Measurements from ENCODE around the gene PYGO1. TPM values are rescaled to one million over a fixed set of nuclear protein-coding genes. Genes with fewer than 3 reads are reported as not detected.

The PYGO1 gene
- total and polyA plus RNA-seq, 2 of the 8 experiments (the other 6 are each of a cell fraction or from before 2014, with no cell fraction given), result 0.50 to 1.1 TPM

DNA sequence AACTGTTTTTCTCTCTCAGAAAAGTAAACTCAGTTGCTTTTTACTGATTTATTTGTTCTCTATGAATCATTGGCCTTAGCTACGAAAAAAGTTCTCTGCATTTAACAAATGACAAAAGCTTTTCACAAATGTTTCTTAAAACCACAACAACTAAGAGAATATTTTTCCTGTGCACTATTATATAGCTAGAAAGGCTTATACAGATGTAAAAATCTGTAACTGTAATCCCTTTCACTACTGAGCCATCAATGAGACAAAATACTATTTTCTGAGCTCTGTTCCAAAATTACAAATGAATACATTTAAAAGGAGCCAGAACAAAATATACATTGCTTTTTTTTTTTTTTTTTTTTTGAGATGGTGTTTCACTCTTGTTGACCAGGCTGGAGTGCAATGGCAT, 45.6 kb upstream of the PYGO1 start:
- no peak overlapping the region for H3K18ac ChIP-seq (ENCODE audit: extremely low read depth, low read length)
- no peak overlapping the region for H4K91ac ChIP-seq (replicated peaks; ENCODE audit: insufficient read length, low read length)
- WGBS, 2 experiments (ENCODE audit: extremely low coverage in 1 of 2, insufficient coverage in 1 of 2, insufficient read length in 1 of 2, insufficient replicate concordance in 2 of 2, low coverage in 1 of 2, low lambda C conversion rate in 2 of 2, missing lambda C conversion rate in 1 of 2), result 94% methylated on average over 1 of the region's 1 CpG; no CpG with 5 or more reads in 1 of the 2 experiments
- H3K79me1 ChIP-seq (ENCODE audit: low read depth, low read length), result no peaks in the 10 kb centered on the region
- H3K27me3 ChIP-seq (replicated peaks in 1 of 4; ENCODE audit: control insufficient read depth in 3 of 4, extremely low read depth in 1 of 4, insufficient read depth in 3 of 4, low read length in 3 of 4), result no peaks in the 10 kb centered on the region
- H4K20me1 ChIP-seq (replicated peaks in 1 of 2; ENCODE audit: control insufficient read depth in 1 of 2, insufficient read depth in 2 of 2, low read length in 2 of 2), result no peaks in the 10 kb centered on the region
- no peak overlapping the region for H3K56ac ChIP-seq (replicated peaks; ENCODE audit: insufficient read length, low read depth, low read length)
- H2BK12ac ChIP-seq (ENCODE audit: low read depth, low read length), result no peak overlapping the region
- H3K27ac ChIP-seq (ENCODE audit: low read depth, low read length), result no peak overlapping the region
- no peak overlapping the region for H4K5ac ChIP-seq (ENCODE audit: insufficient read length, low read depth, low read length)
- H2BK120ac ChIP-seq (replicated peaks; ENCODE audit: low read depth, low read length), result no peak overlapping the region
- no peaks in the 10 kb centered on the region for H3K36me3 ChIP-seq (ENCODE audit: control insufficient read depth in 2 of 4, insufficient read depth in 4 of 4, low read length in 3 of 4)
- DNase-seq (ENCODE audit: low read depth in 1 of 2, low spot score in 2 of 2), result no peak
- no peak overlapping the region for H2BK20ac ChIP-seq (ENCODE audit: low read length)
- H3K4me3 ChIP-seq (ENCODE audit: extremely low read depth in 1 of 4, insufficient read depth in 2 of 4, low read depth in 3 of 4, low read length in 4 of 4), result no peak overlapping the region
- H3K4me1 ChIP-seq (replicated peaks in 1 of 4; ENCODE audit: control insufficient read depth in 3 of 4, insufficient read depth in 4 of 4, low read length in 3 of 4), result no peaks in the 10 kb centered on the region
- H2AFZ ChIP-seq (ENCODE audit: low read length), result no peak overlapping the region
- H3K4me2 ChIP-seq (ENCODE audit: insufficient read depth in 1 of 2, low read depth in 2 of 2, low read length in 2 of 2), result no peak overlapping the region
- no peaks in the 10 kb centered on the region for H3K9me3 ChIP-seq (ENCODE audit: insufficient read depth in 2 of 2, low read depth in 1 of 2, low read length in 1 of 2)
- FAIRE-seq, result no peak
- ChIA-PET POLR2A (ENCODE audit: partially characterized antibody) (no interaction called here), CTCF (ENCODE audit: partially characterized antibody) (interaction anchor here (0.8 to 1.3 kb wide), 7 partner anchors 8 to 393 kb away, joined by 3 to 7 read pairs (median 3); no protein-coding TSS in a partner anchor)
- no peaks in the 10 kb centered on the region for H3K79me2 ChIP-seq (ENCODE audit: control insufficient read depth in 1 of 2, insufficient read depth in 2 of 2, low read length in 2 of 2)
- no peak overlapping the region for H3K4ac ChIP-seq (replicated peaks; ENCODE audit: insufficient read length, low read depth, low read length)
- no peak overlapping the region for H2AK5ac ChIP-seq (ENCODE audit: low read depth, low read length)
- no peak overlapping the region for H3K23ac ChIP-seq (ENCODE audit: insufficient read length)
- H2BK5ac ChIP-seq (ENCODE audit: low read depth, low read length), result no peak overlapping the region
- H3K23me2 ChIP-seq (ENCODE audit: low read depth, low read length), result no peaks in the 10 kb centered on the region
- no peak overlapping the region for H3K9ac ChIP-seq (replicated peaks in 1 of 4; ENCODE audit: extremely low read depth in 1 of 4, low read depth in 3 of 4, low read length in 3 of 4)
- H2BK15ac ChIP-seq (ENCODE audit: low read length), result no peak overlapping the region
- H3K14ac ChIP-seq (ENCODE audit: insufficient read length), result no peak overlapping the region
- H4K8ac ChIP-seq (ENCODE audit: extremely low read depth, insufficient read depth, low read length), result no peak overlapping the region
- TF ChIP-seq CTBP2 (IDR thresholded peaks at IDR 0.05; ENCODE audit: borderline replicate concordance, insufficient read depth, insufficient read length, low read length), result no peak
- TF ChIP-seq RBBP5 (IDR thresholded peaks at IDR 0.05; ENCODE audit: borderline replicate concordance, low read depth, low read length), result no peak
- no peak for TF ChIP-seq KDM1A (IDR thresholded peaks at IDR 0.05; ENCODE audit: borderline replicate concordance, low read length)
- no peak for TF ChIP-seq BCL11A (IDR thresholded peaks at IDR 0.05; ENCODE audit: low read depth in 2 of 2, low read length in 2 of 2)
- TF ChIP-seq NRF1 (IDR thresholded peaks at IDR 0.05; ENCODE audit: low read depth, low read length), result no peak
- no peak for TF ChIP-seq BRCA1 (IDR thresholded peaks at IDR 0.05; ENCODE audit: low read depth, low read length)
- TF ChIP-seq ASH2L (IDR thresholded peaks at IDR 0.05; ENCODE audit: low read length), result no peak
- TF ChIP-seq, protein P1, sequence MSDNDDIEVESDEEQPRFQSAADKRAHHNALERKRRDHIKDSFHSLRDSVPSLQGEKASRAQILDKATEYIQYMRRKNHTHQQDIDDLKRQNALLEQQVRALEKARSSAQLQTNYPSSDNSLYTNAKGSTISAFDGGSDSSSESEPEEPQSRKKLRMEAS (IDR thresholded peaks at IDR 0.05), result no peak
- no peak for TF ChIP-seq MAFK (IDR thresholded peaks at IDR 0.05; ENCODE audit: low read depth, low read length)
- TF ChIP-seq RNF2 (IDR thresholded peaks at IDR 0.05; ENCODE audit: borderline replicate concordance, low read depth, low read length, missing control alignments, poor library complexity, severe bottlenecking), result no peak
- TF ChIP-seq SIN3A (conservative IDR thresholded peaks at IDR 0.05 in 1 of 2, IDR thresholded peaks at IDR 0.05 in 1 of 2; ENCODE audit: low read depth in 1 of 2, low read length in 2 of 2), result no peak
- TF ChIP-seq TAF1 (IDR thresholded peaks at IDR 0.05; ENCODE audit: low read depth, low read length), result no peak
- no peak for TF ChIP-seq FOSL1 (IDR thresholded peaks at IDR 0.05; ENCODE audit: insufficient read depth, low read depth, low read length)
